ENCODE measurements around the gene ARAP2. TPM values are rescaled to one million over a fixed set of nuclear protein-coding genes. Genes with fewer than 3 reads are reported as not detected.

ARAP2 gene
- total and polyA plus RNA-seq, 2 experiments from 2014 or later, result 0.70 to 2.6 TPM

GRCh38 chr4:36207831-36208520 is 36.3 kb downstream of the ARAP2 start:
- TF ChIP-seq CTCF (IDR thresholded peaks at IDR 0.05; ENCODE audit: low read depth, low read length), result no peak
- Histone ChIP-seq H3K36me3 (no peaks in the 10 kb centered on the region), H3K9me3 (ENCODE audit: low read depth) (no peaks in the 10 kb centered on the region), H3K4me3 (no peak overlapping the region), H3K27me3 (no peaks in the 10 kb centered on the region), H3K4me1 (ENCODE audit: low read depth) (no peaks in the 10 kb centered on the region), H3K27ac (no peak overlapping the region)
- no peak for DNase-seq (ENCODE audit: low read depth in 1 of 2, low spot score in 1 of 2)

GRCh38 chr4:36207367-36207766 is 36.9 kb downstream of the ARAP2 start:
- DNase-seq (ENCODE audit: low read depth in 1 of 2, low spot score in 1 of 2), result no peak
- Histone ChIP-seq H3K27ac (no peak overlapping the region), H3K4me1 (ENCODE audit: low read depth) (no peaks in the 10 kb centered on the region), H3K9me3 (ENCODE audit: low read depth) (no peaks in the 10 kb centered on the region), H3K36me3 (no peaks in the 10 kb centered on the region), H3K27me3 (no peaks in the 10 kb centered on the region), H3K4me3 (no peak overlapping the region)
- no peak for TF ChIP-seq CTCF (IDR thresholded peaks at IDR 0.05; ENCODE audit: low read depth, low read length)

- H3K4me3 ChIP-seq, result no peak overlapping the region
- no peak for DNase-seq (ENCODE audit: low read depth in 1 of 2, low spot score in 1 of 2)
- H3K27ac ChIP-seq, result no peak overlapping the region
- no peaks in the 10 kb centered on the region for H3K4me1 ChIP-seq (ENCODE audit: low read depth)
- TF ChIP-seq CTCF (IDR thresholded peaks at IDR 0.05; ENCODE audit: low read depth, low read length), result no peak
- H3K36me3 ChIP-seq, result no peaks in the 10 kb centered on the region
- no peaks in the 10 kb centered on the region for H3K27me3 ChIP-seq
- no peaks in the 10 kb centered on the region for H3K9me3 ChIP-seq (ENCODE audit: low read depth)
These were observed 37.6 kb downstream of the ARAP2 start for GRCh38 chr4:36206603-36207311.

- Histone ChIP-seq H3K27me3 (no peaks in the 10 kb centered on the region), H3K27ac (no peak overlapping the region), H3K4me1 (ENCODE audit: low read depth) (no peaks in the 10 kb centered on the region), H3K9me3 (ENCODE audit: low read depth) (no peaks in the 10 kb centered on the region), H3K4me3 (no peak overlapping the region), H3K36me3 (no peaks in the 10 kb centered on the region)
- DNase-seq (ENCODE audit: low read depth in 1 of 2, low spot score in 1 of 2), result no peak
- TF ChIP-seq CTCF (IDR thresholded peaks at IDR 0.05; ENCODE audit: low read depth, low read length), result no peak
These were observed 38.3 kb downstream of the ARAP2 start for GRCh38 chr4:36206012-36206411.

GRCh38 chr4:36198861-36199260 is 45.5 kb downstream of the ARAP2 start:
- no peaks in the 10 kb centered on the region for H3K9me3 ChIP-seq (ENCODE audit: low read depth)
- no peak overlapping the region for H3K4me3 ChIP-seq
- TF ChIP-seq CTCF (IDR thresholded peaks at IDR 0.05; ENCODE audit: low read depth, low read length), result no peak
- H3K4me1 ChIP-seq (ENCODE audit: low read depth), result no peaks in the 10 kb centered on the region
- no peak overlapping the region for H3K27ac ChIP-seq
- no peaks in the 10 kb centered on the region for H3K27me3 ChIP-seq
- no peaks in the 10 kb centered on the region for H3K36me3 ChIP-seq
- no peak for DNase-seq (ENCODE audit: low read depth in 1 of 2, low spot score in 1 of 2)

Measured in cardiac muscle cell (in vitro differentiated cells and primary cell).